ENCODE results near the gene STARD3NL. TPM values are rescaled to one million over a fixed set of nuclear protein-coding genes. Genes with fewer than 3 reads are reported as not detected.

Gene STARD3NL, protein sequence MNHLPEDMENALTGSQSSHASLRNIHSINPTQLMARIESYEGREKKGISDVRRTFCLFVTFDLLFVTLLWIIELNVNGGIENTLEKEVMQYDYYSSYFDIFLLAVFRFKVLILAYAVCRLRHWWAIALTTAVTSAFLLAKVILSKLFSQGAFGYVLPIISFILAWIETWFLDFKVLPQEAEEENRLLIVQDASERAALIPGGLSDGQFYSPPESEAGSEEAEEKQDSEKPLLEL
- total RNA-seq (2022; extraction: Qiagen RNA extraction): 52.3 to 66.0 TPM (median 55.7 TPM) in 5 replicates

DNA sequence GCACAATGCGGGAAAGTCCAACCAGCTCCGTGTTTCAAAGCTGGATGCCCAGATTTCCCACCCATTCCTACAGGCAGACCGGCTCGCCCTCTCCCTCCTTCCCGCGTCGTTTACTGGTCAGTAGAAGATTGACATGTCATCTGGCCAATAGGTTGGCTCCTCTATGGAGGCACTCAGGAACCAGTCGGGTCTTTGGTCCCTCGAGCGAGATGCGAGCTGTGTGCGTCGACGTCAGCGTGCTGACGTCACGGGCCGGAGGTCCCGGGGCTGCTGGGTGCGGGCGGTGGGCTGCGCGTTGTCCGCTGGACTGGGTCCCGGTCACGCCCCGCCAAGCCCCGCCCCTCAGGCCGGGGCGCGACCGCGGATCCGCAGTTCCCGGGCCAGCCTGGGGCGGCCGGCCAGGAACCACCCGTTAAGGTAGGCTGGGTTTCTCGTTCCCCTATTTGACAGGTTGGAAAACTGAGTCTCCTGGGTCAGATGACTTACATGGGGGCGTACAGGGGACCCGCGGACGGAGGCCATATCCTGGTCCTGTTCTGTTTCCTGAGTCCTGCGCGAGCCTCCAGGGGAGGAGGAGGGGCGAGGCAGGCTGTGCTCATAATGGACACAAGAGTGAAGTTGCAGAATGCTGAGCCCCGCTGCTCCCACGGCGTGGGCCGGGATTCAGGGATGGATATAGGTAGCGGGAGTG lies at the start of gene STARD3NL:
Gene STARD3NL, plus strand, starts transcription at position 242 of the 691 bp plus-strand sequence. CDS start 29,260 bp downstream, outside the sequence.

DNA sequence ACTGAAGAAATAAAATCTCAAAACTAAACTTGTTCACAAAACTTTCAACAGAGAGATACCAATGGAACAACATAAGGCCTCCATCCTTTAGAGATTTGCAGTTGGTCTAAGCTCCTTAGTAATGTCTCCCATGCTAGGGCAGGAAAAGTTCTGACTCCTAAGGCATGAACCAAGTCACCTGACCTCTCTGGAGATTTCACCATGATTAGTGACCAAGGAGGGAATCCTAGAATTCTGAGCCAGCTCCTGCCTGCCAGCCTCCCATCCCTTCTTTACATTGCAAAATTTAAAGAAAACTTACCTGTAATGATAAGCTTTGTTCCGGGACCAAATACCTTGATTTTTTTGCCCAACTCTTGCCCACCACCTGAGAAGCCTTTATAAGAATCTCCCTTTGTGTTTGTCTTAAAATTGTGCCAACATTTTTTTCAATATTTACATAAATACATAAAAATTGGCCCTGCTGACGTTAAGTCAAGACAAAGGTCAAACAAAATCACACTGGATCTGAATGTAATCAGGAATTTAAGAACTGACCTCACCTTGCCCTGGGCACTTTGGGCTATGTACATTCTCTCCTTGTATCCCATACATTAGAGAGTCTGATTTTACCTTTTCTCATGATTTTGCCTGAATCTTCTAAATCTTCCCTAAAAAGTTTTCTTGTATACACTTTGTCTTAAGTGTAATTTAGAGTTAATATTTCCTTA lies 95.4 kb downstream of the STARD3NL start, which contains the start of gene TARP:
Gene TARP, minus strand, starts transcription at position 351 of the 710 bp plus-strand sequence.

All from A549 treated with Hydrocortisone at 1 μM for 4 hours (cell line).